Measurements from ENCODE around the gene MESD.

DNA sequence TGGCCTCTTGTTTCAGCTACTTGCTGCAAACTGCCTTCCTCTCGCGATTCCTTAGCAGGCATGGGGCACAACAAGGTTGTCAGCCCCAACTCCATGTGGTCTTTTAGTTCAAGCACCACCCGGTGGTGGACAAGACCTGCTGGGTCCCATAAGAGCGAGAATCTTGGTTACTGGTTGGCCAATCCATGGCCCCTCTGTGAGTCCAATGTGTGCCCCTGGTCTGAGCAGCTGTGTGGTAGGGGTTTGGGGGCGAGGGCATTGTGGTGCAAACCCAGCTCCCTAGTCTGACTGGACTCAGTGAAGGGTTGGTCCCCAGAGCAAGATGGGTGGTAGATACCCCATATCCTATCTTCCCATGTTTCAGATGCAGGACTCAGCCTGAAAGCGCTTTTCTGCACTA is 48.8 kb downstream of the MESD start:
- TF ChIP-seq POLR2A (IDR thresholded peaks at IDR 0.05) (no peak), CTCF (IDR thresholded peaks at IDR 0.05 in 4 of 5, conservative IDR thresholded peaks at IDR 0.05 in 1 of 5) (no peak)

All from gastrocnemius medialis (tissue), 4 donors.